Measurements from ENCODE around the gene HNRNPA3. TPM values are rescaled to one million over a fixed set of nuclear protein-coding genes. Genes with fewer than 3 reads are reported as not detected.

Gene HNRNPA3
- 48.6 and 64.4 TPM in 2 replicates for total RNA-seq

DNA sequence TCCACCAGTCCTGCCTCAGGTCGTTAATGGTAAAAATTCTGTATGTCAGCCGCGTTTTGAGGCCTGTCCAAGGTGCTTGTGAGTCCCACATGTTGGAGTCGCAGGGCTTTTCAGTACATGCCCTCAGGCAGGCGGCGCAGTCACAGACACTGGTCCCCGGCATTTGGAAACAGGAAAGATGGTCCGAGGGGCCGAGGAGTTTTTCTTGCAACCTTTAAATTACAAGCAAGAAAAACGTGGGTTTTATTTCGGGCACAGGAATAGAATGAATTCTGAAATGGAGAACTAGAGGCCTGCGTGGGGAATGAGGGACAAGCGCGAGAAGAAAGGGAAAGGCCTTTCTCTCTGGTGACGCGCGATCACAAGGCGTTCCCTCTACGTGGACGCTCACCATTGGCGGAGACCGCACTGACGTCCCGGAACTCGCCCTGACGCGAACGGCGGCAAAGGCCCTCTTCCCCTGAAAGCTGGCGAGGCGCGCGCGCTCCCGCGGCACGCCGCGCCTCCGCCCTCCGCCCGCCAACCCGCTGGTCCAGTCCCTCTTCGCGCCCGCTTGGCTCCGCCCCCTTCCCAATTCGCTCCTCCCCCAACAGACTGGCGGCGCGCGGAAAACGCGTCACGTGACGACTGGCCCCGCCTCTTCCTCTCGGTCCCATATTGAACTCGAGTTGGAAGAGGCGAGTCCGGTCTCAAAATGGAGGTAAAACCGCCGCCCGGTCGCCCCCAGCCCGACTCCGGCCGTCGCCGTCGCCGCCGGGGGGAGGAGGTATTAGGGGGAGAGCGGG, at the start of gene HNRNPA3:
HNRNPA3 (plus strand) TSS at position 689 of the 785 bp plus-strand sequence; CDS start at position 695, 6 bp downstream.
- peak within 1 kb of the TSS; percentile 86 for H3K4me3 ChIP-seq (ENCODE audit: low read depth, low read length)
- DNase-seq (ENCODE audit: low read depth): peak; percentile 84
- TF ChIP-seq, protein P1, sequence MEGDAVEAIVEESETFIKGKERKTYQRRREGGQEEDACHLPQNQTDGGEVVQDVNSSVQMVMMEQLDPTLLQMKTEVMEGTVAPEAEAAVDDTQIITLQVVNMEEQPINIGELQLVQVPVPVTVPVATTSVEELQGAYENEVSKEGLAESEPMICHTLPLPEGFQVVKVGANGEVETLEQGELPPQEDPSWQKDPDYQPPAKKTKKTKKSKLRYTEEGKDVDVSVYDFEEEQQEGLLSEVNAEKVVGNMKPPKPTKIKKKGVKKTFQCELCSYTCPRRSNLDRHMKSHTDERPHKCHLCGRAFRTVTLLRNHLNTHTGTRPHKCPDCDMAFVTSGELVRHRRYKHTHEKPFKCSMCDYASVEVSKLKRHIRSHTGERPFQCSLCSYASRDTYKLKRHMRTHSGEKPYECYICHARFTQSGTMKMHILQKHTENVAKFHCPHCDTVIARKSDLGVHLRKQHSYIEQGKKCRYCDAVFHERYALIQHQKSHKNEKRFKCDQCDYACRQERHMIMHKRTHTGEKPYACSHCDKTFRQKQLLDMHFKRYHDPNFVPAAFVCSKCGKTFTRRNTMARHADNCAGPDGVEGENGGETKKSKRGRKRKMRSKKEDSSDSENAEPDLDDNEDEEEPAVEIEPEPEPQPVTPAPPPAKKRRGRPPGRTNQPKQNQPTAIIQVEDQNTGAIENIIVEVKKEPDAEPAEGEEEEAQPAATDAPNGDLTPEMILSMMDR (conservative IDR thresholded peaks at IDR 0.05; ENCODE audit: low read depth, low read length): peak; percentile 30

DNA sequence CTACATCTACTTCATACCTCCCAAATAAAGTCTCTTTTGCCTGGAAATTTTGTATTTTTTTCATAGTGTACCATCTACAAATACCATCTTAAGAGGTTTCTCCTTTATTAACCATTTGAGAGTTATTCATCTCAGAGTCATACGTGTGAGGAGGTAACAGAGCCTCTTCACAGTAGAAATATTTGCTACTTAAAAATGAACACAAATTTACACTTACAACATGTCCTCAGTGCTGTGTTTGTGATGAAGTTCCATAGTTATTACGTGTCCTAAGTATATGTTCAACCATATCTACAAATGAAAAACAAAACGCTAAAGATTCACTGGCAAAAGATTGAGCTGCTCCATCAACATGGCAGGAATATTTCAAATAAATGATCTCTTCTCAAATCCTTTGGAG, 48.5 kb upstream of the HNRNPA3 start:
- peak overlapping the region; percentile 43 for H3K4me3 ChIP-seq (ENCODE audit: low read depth, low read length)
- TF ChIP-seq, protein P1 (conservative IDR thresholded peaks at IDR 0.05; ENCODE audit: low read depth, low read length): no peak
- no peak for DNase-seq (ENCODE audit: low read depth)

DNA sequence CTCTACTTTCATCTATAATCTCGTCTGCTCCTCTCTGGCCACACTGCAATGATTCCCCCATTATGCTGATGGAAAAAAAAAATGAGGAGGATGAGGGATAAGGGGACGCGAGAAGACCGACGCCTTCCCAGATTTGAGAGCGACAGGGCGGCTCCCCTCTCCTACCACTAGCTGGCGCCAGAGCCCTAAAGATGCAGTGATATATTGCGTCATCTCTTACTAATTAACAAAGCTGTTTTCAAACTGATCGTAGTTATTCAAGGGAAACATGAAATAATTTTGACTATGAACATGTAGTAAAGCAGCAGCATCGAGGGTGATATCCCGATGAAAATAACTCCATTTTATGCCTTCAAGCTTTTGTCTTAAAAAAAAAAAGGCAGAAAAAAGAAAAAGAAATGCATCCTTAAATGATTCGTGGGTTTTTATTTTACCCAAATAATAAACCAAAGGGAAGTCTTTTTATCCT, 48.0 kb upstream of the HNRNPA3 start:
- TF ChIP-seq, protein P1 (conservative IDR thresholded peaks at IDR 0.05; ENCODE audit: low read depth, low read length): peak; percentile 100
- H3K4me3 ChIP-seq (ENCODE audit: low read depth, low read length): peak overlapping the region; percentile 43
- no peak for DNase-seq (ENCODE audit: low read depth)

DNA sequence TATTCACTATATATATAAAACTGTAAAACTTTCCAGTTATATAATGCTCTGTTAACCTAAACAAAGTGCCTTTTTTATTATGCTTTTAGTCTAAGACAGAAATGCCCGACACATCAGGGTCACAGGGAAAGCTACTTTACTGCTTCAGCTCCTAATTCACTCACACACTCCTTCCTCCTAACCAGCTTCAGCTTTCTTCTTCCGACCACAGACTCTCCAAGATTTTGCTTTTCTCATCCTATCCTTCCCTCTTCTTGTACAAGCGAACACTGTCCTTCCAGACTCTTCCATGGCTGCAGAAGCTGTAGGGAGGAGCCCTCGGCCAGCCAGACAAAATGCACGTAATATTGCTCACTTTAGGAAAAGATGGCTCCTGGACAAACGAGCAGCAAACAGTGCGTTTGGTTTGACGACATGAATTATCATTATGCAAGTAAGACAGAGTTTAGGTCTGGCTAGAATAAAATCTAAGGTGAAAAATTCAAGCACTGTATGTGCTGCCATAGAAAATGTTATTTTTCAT, 47.5 kb upstream of the HNRNPA3 start:
- TF ChIP-seq, protein P1 (conservative IDR thresholded peaks at IDR 0.05; ENCODE audit: low read depth, low read length): no peak
- H3K4me3 ChIP-seq (ENCODE audit: low read depth, low read length): peak overlapping the region; percentile 43
- DNase-seq (ENCODE audit: low read depth): no peak

DNA sequence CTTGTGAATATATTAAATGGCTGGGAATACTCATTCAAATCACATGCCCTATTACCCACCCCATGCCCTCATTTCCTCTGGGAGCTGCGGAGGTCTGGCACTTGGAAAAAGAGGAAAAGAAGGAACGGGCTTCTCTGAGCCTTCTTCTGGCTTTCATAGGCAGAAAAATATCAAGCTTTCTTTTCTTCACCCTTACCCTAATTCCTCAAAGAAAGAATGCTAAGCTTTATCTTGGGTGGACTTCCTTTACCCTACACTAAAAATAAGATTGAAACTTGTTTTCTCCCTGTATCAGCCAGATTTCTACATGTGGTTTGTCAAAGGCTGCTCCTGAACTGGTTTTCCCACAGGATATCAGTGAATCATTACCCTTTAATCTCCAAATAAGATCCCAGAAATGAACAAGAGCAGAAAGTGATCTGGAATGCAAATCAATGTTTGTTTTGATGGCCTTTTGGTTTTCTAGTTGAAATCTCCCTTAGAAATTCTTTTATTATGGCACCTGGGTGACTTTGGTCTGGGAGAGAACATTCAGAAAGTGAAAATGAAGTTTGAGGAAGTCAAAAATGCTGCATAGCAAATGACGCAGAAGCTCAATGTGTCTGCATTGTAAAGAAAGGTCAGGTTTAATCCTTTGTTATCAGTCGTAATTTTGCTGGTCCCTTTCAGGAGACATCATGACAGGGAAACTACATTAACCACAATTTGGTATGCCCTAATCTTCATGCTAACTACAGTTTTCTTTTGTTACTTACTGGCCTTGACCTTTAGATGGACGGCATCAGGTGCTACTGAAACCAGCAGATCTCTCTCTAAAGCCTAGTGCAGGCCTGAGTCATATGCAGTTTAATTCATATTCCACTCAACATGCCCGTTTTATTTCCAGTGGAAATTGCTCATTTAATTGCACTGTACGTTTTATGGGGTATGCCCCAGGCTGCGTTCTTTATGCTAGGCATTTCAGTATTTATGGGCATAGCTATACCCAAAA, 46.6 kb upstream of the HNRNPA3 start:
- peak overlapping the region; percentile 43 for H3K4me3 ChIP-seq (ENCODE audit: low read depth, low read length)
- DNase-seq (ENCODE audit: low read depth): no peak
- TF ChIP-seq, protein P1 (conservative IDR thresholded peaks at IDR 0.05; ENCODE audit: low read depth, low read length): no peak

DNA sequence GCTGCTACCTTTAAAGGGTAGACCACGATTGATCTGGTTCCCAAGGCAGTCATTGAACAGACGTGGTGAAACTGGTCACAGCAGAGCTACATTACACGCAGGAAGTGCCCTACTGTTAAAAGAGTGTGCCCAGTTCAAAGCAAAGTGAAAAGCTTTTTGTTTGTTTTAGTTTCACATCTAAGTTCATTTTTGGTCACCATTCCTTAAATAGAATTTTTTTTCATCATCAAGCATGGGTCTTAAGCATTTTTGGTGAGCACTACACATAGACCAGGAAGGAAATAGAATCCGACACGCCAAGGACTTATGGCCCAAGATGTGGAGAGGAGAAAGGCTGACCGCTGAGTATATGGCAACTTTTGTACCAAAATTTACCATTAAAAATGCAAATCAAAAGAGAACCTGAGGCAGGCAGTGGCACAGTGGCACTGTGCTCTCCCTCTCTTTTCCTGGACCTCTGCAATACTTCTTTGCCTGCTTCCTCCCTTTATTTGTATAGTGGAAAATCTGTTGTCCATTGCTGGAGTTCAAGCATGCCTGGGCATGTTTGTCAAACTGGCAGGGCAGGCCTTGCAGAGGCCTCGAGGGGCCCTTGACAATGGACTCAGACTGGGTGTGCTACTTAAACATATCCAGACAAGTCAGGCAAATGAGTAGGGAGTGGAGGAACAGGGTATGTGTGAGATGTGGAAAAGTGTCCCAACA, 42.6 kb upstream of the HNRNPA3 start:
- DNase-seq (ENCODE audit: low read depth): no peak
- TF ChIP-seq, protein P1 (conservative IDR thresholded peaks at IDR 0.05; ENCODE audit: low read depth, low read length): no peak
- H3K4me3 ChIP-seq (ENCODE audit: low read depth, low read length): no peak overlapping the region

Data from epithelial cell of proximal tubule (primary cell).